ENCODE results near the gene TTN. TPM values are rescaled to one million over a fixed set of nuclear protein-coding genes. Genes with fewer than 3 reads are reported as not detected.

The TTN gene
- total and polyA plus RNA-seq, 2 of the 8 experiments (the other 6 are each of a cell fraction or from before 2014, with no cell fraction given), result 0.30 to 9.7 TPM

GRCh38 chr2:178827739-178828485, 20.7 kb upstream of the TTN start:
- no peaks in the 10 kb centered on the region for H3K23me2 ChIP-seq (ENCODE audit: low read depth, low read length)
- H3K4me1 ChIP-seq (replicated peaks in 1 of 4; ENCODE audit: control insufficient read depth in 3 of 4, insufficient read depth in 4 of 4, low read length in 3 of 4), result peaks cover 0 to 3% (median 0%) of the 10 kb centered on the region in 4 experiments; a peak in 1 of 7 replicates
- POLR2A ChIA-PET (ENCODE audit: partially characterized antibody), result interaction anchor here (0.9 kb wide), 1 partner anchor 14 kb away, joined by 4 read pairs; no protein-coding TSS in a partner anchor
- no peak overlapping the region for H2BK20ac ChIP-seq (ENCODE audit: low read length)
- no peak overlapping the region for H3K9ac ChIP-seq (replicated peaks in 1 of 4; ENCODE audit: extremely low read depth in 1 of 4, low read depth in 3 of 4, low read length in 3 of 4)
- H3K79me1 ChIP-seq (ENCODE audit: low read depth, low read length), result no peaks in the 10 kb centered on the region
- FAIRE-seq (no peak), DNase-seq (ENCODE audit: low read depth in 1 of 2, low spot score in 2 of 2) (no peak)
- no peak overlapping the region for H2BK15ac ChIP-seq (ENCODE audit: low read length)
- no peak overlapping the region for H3K23ac ChIP-seq (ENCODE audit: insufficient read length)
- no peak overlapping the region for H2BK120ac ChIP-seq (replicated peaks; ENCODE audit: low read depth, low read length)
- H3K27ac ChIP-seq (ENCODE audit: low read depth, low read length), result no peak overlapping the region
- H2BK5ac ChIP-seq (ENCODE audit: low read depth, low read length), result no peak overlapping the region
- H2AK5ac ChIP-seq (ENCODE audit: low read depth, low read length), result no peak overlapping the region
- H2AFZ ChIP-seq (ENCODE audit: low read length), result no peak overlapping the region
- H2BK12ac ChIP-seq (ENCODE audit: low read depth, low read length), result no peak overlapping the region
- no peaks in the 10 kb centered on the region for H3K36me3 ChIP-seq (ENCODE audit: control insufficient read depth in 2 of 4, insufficient read depth in 4 of 4, low read length in 3 of 4)
- WGBS, 2 experiments (ENCODE audit: extremely low coverage in 1 of 2, insufficient coverage in 1 of 2, insufficient read length in 1 of 2, insufficient replicate concordance in 2 of 2, low coverage in 1 of 2, low lambda C conversion rate in 2 of 2, missing lambda C conversion rate in 1 of 2), result 88% methylated on average over 9 of the region's 9 CpGs; no CpG with 5 or more reads in 1 of the 2 experiments
- H3K14ac ChIP-seq (ENCODE audit: insufficient read length), result no peak overlapping the region
- H3K79me2 ChIP-seq (ENCODE audit: control insufficient read depth in 1 of 2, insufficient read depth in 2 of 2, low read length in 2 of 2), result no peaks in the 10 kb centered on the region
- CTCF ChIA-PET (ENCODE audit: partially characterized antibody), result interaction anchor here (1.0 to 1.6 kb wide), 6 partner anchors 14 to 192 kb away, joined by 3 to 6 read pairs (median 3); no protein-coding TSS in a partner anchor
- no peak overlapping the region for H3K18ac ChIP-seq (ENCODE audit: extremely low read depth, low read length)
- H4K91ac ChIP-seq (replicated peaks; ENCODE audit: insufficient read length, low read length), result no peak overlapping the region
- H3K4ac ChIP-seq (replicated peaks; ENCODE audit: insufficient read length, low read depth, low read length), result no peak overlapping the region
- no peak overlapping the region for H3K4me2 ChIP-seq (ENCODE audit: insufficient read depth in 1 of 2, low read depth in 2 of 2, low read length in 2 of 2)
- no peaks in the 10 kb centered on the region for H3K9me3 ChIP-seq (ENCODE audit: insufficient read depth in 2 of 2, low read depth in 1 of 2, low read length in 1 of 2)
- no peak overlapping the region for H4K5ac ChIP-seq (ENCODE audit: insufficient read length, low read depth, low read length)
- H3K27me3 ChIP-seq (replicated peaks in 1 of 4; ENCODE audit: control insufficient read depth in 3 of 4, extremely low read depth in 1 of 4, insufficient read depth in 3 of 4, low read length in 3 of 4), result no peaks in the 10 kb centered on the region
- no peaks in the 10 kb centered on the region for H4K20me1 ChIP-seq (replicated peaks in 1 of 2; ENCODE audit: control insufficient read depth in 1 of 2, insufficient read depth in 2 of 2, low read length in 2 of 2)
- no peak overlapping the region for H4K8ac ChIP-seq (ENCODE audit: extremely low read depth, insufficient read depth, low read length)
- H3K4me3 ChIP-seq (ENCODE audit: extremely low read depth in 1 of 4, insufficient read depth in 2 of 4, low read depth in 3 of 4, low read length in 4 of 4), result no peak overlapping the region
- H3K56ac ChIP-seq (replicated peaks; ENCODE audit: insufficient read length, low read depth, low read length), result no peak overlapping the region
- no peak for TF ChIP-seq SP2 (IDR thresholded peaks at IDR 0.05; ENCODE audit: low read length)
- TF ChIP-seq MAX (IDR thresholded peaks at IDR 0.05), result no peak
- no peak for TF ChIP-seq JUN (IDR thresholded peaks at IDR 0.05; ENCODE audit: low read depth, low read length)
- no peak for TF ChIP-seq SAP30 (IDR thresholded peaks at IDR 0.05; ENCODE audit: insufficient read depth, insufficient replicate concordance, low read length)
- no peak for TF ChIP-seq POLR2AphosphoS5 (IDR thresholded peaks at IDR 0.05; ENCODE audit: low read depth, low read length)
- TF ChIP-seq EGR1 (IDR thresholded peaks at IDR 0.05; ENCODE audit: borderline replicate concordance, low read depth, low read length), result no peak
- TF ChIP-seq POLR2A (IDR thresholded peaks at IDR 0.05; ENCODE audit: control extremely low read depth in 1 of 2, low read depth in 2 of 2, low read length in 2 of 2), result no peak
- no peak for TF ChIP-seq RAD21 (IDR thresholded peaks at IDR 0.05 in 1 of 2, conservative IDR thresholded peaks at IDR 0.05 in 1 of 2; ENCODE audit: low read depth in 2 of 2, low read length in 2 of 2)
- TF ChIP-seq EP300 (IDR thresholded peaks at IDR 0.05; ENCODE audit: borderline replicate concordance in 1 of 2, low read depth in 2 of 2, low read length in 2 of 2), result no peak
- TF ChIP-seq TBP (IDR thresholded peaks at IDR 0.05; ENCODE audit: low read depth, low read length), result no peak
- no peak for TF ChIP-seq BACH1 (IDR thresholded peaks at IDR 0.05; ENCODE audit: low read length)

Data from H1 (cell line).